Measurements from ENCODE around the gene AUTS2. TPM values are rescaled to one million over a fixed set of nuclear protein-coding genes. Genes with fewer than 3 reads are reported as not detected.

Gene AUTS2
- total and polyA plus RNA-seq, 11 donors = 3.4 to 14.0 (median 7.3) TPM

GRCh38 chr7:70044525-70044924, 446.2 kb downstream of the AUTS2 start:
- WGBS, 4 donors = 97 to 98% (median 97%) methylated on average over 4 of the region's 4 CpGs

GRCh38 chr7:70044981-70045380, 446.7 kb downstream of the AUTS2 start:
- intact Hi-C loops (cut with DNase I) = loop anchor here in 9 of 10 donors (5.0 to 10.0 kb wide), 6 partner anchors 110 to 652 kb away; no protein-coding TSS in a partner anchor
- 97 to 100% (median 98%) methylated on average over 3 of the region's 3 CpGs for WGBS, 4 donors
- DNase-seq = no peak

More at GRCh38 chr7:70044525-70044924, 446.2 kb downstream of the AUTS2 start:
- intact Hi-C loops (cut with DNase I) = loop anchor here in 9 of 10 donors (5.0 to 10.0 kb wide), 6 partner anchors 110 to 653 kb away; no protein-coding TSS in a partner anchor
- Histone ChIP-seq H3K36me3 (no peaks in the 10 kb centered on the region), H3K4me1 (peaks cover 0 to 12% (median 6%) of the 10 kb centered on the region in 12 donors), H3K4me3 (no peak overlapping the region), H3K27me3 (no peaks in the 10 kb centered on the region), H3K9me3 (no peaks in the 10 kb centered on the region), H3K27ac (no peak overlapping the region)
- DNase-seq (no peak), ATAC-seq (no peak)
- TF ChIP-seq POLR2A (IDR thresholded peaks at IDR 0.05) (no peak), CTCF (IDR thresholded peaks at IDR 0.05) (no peak)

DNA sequence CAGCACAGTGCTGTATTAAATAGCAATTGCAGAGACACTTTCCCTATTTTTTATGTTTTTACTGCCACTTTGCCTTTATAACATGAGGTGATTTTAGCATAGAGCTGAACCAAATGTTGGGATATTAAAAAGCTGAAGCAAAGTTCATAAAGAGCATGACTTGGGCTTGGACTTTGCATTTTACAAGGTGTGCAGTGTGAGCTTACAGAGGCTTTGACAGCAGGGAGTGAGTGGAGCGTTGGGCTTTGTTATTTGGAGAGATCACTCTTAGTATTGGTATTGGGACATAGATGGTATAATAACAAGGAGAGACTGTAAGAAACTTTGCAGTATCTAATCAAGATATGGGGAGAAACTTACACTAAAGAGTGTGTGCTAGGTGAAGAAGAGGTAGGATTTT, 449.1 kb downstream of the AUTS2 start:
- H3K4me1 ChIP-seq = peaks cover 0 to 8% (median 6%) of the 10 kb centered on the region in 12 donors
- DNase-seq = no peak
- no peak for ATAC-seq
- H3K27ac ChIP-seq = no peak overlapping the region
- no peaks in the 10 kb centered on the region for H3K27me3 ChIP-seq
- H3K36me3 ChIP-seq = no peaks in the 10 kb centered on the region
- H3K4me3 ChIP-seq = no peak overlapping the region
- WGBS, 4 donors = 94 to 97% (median 96%) methylated on average over 1 of the region's 1 CpG
- no peaks in the 10 kb centered on the region for H3K9me3 ChIP-seq
- no peak for TF ChIP-seq CTCF (IDR thresholded peaks at IDR 0.05)
- no peak for TF ChIP-seq POLR2A (IDR thresholded peaks at IDR 0.05)
- intact Hi-C loops (cut with DNase I) = loop anchor here in 5 of 10 donors (2.0 to 10.0 kb wide), 4 partner anchors 107 to 651 kb away; no protein-coding TSS in a partner anchor

More at GRCh38 chr7:70044981-70045380, 446.7 kb downstream of the AUTS2 start:
- TF ChIP-seq CTCF (IDR thresholded peaks at IDR 0.05) = no peak
- no peak for TF ChIP-seq POLR2A (IDR thresholded peaks at IDR 0.05)
- no peak overlapping the region for H3K4me3 ChIP-seq
- H3K9me3 ChIP-seq = no peaks in the 10 kb centered on the region
- no peaks in the 10 kb centered on the region for H3K36me3 ChIP-seq
- no peak overlapping the region for H3K27ac ChIP-seq
- ATAC-seq = no peak
- H3K4me1 ChIP-seq = peaks cover 0 to 12% (median 6%) of the 10 kb centered on the region in 12 donors
- H3K27me3 ChIP-seq = no peaks in the 10 kb centered on the region

DNA sequence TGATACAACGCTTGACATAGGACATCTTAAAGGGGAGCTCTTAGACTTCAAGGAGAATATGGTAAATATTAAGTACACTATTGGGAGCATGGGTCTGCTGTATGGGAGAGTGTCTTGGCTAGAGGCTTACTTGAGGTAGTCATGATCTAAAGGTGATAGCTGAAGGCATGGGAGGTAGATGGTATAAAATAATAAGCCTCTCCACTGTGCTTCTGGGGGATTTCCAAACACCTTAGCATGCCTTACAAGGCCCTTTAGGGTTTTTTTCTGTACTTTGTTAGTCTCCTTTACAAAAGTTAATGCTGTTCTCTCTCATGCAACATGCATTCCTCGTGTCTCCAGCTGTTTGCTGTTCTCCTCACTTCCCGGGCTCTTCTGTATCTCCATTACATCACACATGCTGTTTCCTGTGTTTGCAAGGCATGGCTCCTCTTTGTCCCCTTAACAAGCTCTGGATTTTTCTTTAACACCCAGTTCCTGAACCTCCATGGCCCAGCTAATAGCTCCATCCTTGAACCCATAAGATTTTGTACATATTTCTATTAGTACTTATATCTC, 449.7 kb downstream of the AUTS2 start:
- peaks cover 0 to 9% (median 2%) of the 10 kb centered on the region in 12 donors for H3K4me1 ChIP-seq
- no peak overlapping the region for H3K27ac ChIP-seq
- H3K36me3 ChIP-seq = no peaks in the 10 kb centered on the region
- no peak for TF ChIP-seq POLR2A (IDR thresholded peaks at IDR 0.05)
- TF ChIP-seq CTCF (IDR thresholded peaks at IDR 0.05) = no peak
- H3K9me3 ChIP-seq = no peaks in the 10 kb centered on the region
- peak in 1 of 4 donors; percentile 47 for ATAC-seq
- no peak overlapping the region for H3K4me3 ChIP-seq
- DNase-seq = no peak
- H3K27me3 ChIP-seq = no peaks in the 10 kb centered on the region
- 69 to 75% (median 72%) methylated on average over 3 of the region's 3 CpGs for WGBS, 4 donors
- intact Hi-C loops (cut with DNase I) = loop anchor here in 5 of 10 donors (2.0 to 10.0 kb wide), 4 partner anchors 107 to 651 kb away; no protein-coding TSS in a partner anchor
